Lower lobe of right lung (tissue), 2 donors: ENCODE data around the gene VAV2. TPM values are rescaled to one million over a fixed set of nuclear protein-coding genes. Genes with fewer than 3 reads are reported as not detected.

Experiments
- ATAC-seq, 2 donors: fragments of 200-7000 bp; cut with Tn5 transposase; one replicate each; pipeline ENCODE4 v1.9.1; 2020 to 2022; ENCODE audit warnings: mild to moderate bottlenecking in 2 of 2, moderate library complexity in 2 of 2
- DNase-seq: peaks from one replicate; pipeline ENCODE4 v3.0.0-alpha.2; 2020
- H3K27ac ChIP-seq: fragments of 200-600 bp; one replicate; pipeline ENCODE4 v1.8.0; 2022
- H3K27me3 ChIP-seq: fragments of 200-600 bp; one replicate; pipeline ENCODE4 v1.8.0; 2022; ENCODE audit warnings: low read depth
- H3K36me3 ChIP-seq: fragments of 200-600 bp; one replicate; pipeline ENCODE4 v1.8.0; 2022; ENCODE audit warnings: mild to moderate bottlenecking
- H3K4me1 ChIP-seq: fragments of 200-600 bp; one replicate; pipeline ENCODE4 v1.8.0; 2022
- H3K4me3 ChIP-seq: fragments of 200-600 bp; one replicate; pipeline ENCODE4 v1.8.0; 2022; ENCODE audit warnings: mild to moderate bottlenecking
- H3K9me3 ChIP-seq: fragments of 200-600 bp; one replicate; pipeline ENCODE4 v1.8.0; 2022
- intact Hi-C: fragments of 100-400 bp; cut with DNase I; formaldehyde crosslinking; loops from one replicate; pipeline ENCODE4 v1.11.0; 2022
- total RNA-seq: library from RNA; stranded (reverse); fragmentation: NEBNext Ultra II Directional; extraction: Animal tissue kit (Norgen Biotek cat#: 25700); gene quantifications from one replicate; pipeline ENCODE4 v1.2.1, GENCODE V29; 2021
- TF ChIP-seq, protein P1 (sequence below): fragments of 200-600 bp; IDR thresholded peaks from one replicate; pipeline ENCODE4 v1.8.0; 2022; ENCODE audit warnings: antibody characterized with exemption, mild to moderate bottlenecking
- donor health status: DM: no; HTN: yes; CAD: no; lungs with severe emphysema.

The VAV2 gene
- total RNA-seq, 1 donor from 2014 or later: 26.9 TPM

DNA sequence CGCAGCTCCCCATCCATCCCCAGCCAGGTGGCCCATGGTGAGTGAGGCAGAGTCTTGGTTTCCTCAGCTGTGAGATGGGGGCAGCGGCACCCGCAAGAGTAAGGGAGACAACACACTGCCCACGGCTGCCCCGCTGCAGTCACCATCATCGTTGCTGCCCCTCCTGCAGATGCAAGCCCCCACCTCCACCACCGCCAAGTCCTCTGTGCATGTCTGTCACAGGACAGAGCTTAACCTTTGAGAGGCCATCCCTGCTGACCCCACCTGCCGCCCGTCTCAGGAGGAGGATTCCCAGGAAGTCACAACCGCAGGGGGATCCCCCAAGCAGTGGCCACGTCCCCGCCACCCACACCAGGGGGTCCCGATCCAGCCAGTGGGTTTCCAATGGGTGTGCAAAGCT is 113.7 kb downstream of the VAV2 start:
- Histone ChIP-seq H3K27ac (no peak overlapping the region), H3K4me1 (peaks cover 18% of the 10 kb centered on the region), H3K27me3 (no peaks in the 10 kb centered on the region), H3K36me3 (no peaks in the 10 kb centered on the region), H3K4me3 (no peak overlapping the region), H3K9me3 (no peaks in the 10 kb centered on the region)
- intact Hi-C loops: no loop called here
- no peak for DNase-seq
- TF ChIP-seq, protein P1, sequence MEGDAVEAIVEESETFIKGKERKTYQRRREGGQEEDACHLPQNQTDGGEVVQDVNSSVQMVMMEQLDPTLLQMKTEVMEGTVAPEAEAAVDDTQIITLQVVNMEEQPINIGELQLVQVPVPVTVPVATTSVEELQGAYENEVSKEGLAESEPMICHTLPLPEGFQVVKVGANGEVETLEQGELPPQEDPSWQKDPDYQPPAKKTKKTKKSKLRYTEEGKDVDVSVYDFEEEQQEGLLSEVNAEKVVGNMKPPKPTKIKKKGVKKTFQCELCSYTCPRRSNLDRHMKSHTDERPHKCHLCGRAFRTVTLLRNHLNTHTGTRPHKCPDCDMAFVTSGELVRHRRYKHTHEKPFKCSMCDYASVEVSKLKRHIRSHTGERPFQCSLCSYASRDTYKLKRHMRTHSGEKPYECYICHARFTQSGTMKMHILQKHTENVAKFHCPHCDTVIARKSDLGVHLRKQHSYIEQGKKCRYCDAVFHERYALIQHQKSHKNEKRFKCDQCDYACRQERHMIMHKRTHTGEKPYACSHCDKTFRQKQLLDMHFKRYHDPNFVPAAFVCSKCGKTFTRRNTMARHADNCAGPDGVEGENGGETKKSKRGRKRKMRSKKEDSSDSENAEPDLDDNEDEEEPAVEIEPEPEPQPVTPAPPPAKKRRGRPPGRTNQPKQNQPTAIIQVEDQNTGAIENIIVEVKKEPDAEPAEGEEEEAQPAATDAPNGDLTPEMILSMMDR: no peak
- no peak for ATAC-seq

DNA sequence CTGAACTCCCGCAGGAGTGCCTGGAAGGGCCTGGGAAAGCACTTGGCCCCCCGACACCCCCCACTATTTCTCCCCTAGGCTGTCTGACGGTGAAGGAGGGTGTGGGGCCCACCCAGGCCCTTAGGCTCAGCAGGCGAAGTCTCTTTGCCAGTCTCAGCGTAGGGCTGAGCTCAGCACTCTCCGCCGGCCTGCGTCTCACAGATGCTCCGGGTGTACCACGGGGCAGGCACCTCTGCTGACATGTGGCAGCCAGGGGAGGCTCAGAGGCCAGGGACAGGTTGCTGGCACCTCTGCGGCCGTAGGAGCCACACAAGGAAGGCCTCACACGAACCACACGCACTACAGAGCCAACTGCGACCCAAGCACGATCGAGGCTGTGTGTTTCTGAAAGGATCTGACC is 114.2 kb downstream of the VAV2 start:
- intact Hi-C loops: no loop called here
- no peak for DNase-seq
- no peak overlapping the region for H3K27ac ChIP-seq
- no peak overlapping the region for H3K4me3 ChIP-seq
- TF ChIP-seq, protein P1: no peak
- no peaks in the 10 kb centered on the region for H3K27me3 ChIP-seq
- no peaks in the 10 kb centered on the region for H3K9me3 ChIP-seq
- no peak for ATAC-seq
- no peaks in the 10 kb centered on the region for H3K36me3 ChIP-seq
- H3K4me1 ChIP-seq: peaks cover 23% of the 10 kb centered on the region

DNA sequence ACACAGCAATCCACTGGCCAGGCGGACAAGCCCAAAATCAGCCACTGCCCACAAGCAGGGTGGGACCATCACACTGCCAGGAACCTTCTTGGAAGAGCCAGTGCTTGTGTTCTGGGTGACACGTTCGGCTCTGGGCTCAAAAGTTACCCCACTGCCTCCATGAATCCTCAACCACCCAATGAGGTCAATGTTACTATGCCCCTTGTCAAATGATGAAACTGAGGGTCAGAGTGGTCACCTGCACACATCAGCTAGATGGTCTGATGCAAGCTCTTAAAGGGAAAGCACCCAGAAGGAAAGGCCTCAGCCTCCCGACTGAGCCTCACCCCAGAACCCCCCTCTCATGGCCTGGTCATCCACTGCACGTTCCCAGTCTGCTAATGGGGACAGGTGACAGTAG is 114.8 kb downstream of the VAV2 start:
- Histone ChIP-seq H3K4me3 (no peak overlapping the region), H3K4me1 (peaks cover 21% of the 10 kb centered on the region), H3K9me3 (no peaks in the 10 kb centered on the region), H3K36me3 (no peaks in the 10 kb centered on the region), H3K27me3 (no peaks in the 10 kb centered on the region), H3K27ac (no peak overlapping the region)
- no peak for ATAC-seq
- no peak for DNase-seq
- TF ChIP-seq, protein P1: no peak
- intact Hi-C loops: no loop called here

DNA sequence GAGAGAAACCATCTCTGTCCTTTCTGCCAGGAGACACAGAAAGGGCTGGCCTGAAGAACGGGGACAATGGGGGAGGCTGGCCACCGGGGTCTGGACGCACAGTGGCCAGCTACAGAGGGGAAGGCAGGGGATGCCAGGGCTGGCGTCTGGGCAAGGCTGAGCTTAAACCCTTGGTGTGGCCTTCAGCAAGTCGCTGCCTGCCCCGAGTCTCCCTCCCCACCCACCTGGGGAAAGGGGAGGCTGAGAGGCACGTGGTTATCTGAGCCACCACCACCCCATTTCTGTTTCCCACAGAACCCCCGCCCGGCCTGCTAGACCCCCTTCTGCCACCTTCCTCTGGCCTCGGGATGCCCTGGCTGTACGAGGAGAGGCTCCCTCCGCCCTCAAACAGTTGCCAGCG is 115.3 kb downstream of the VAV2 start:
- Histone ChIP-seq H3K36me3 (no peaks in the 10 kb centered on the region), H3K4me1 (peaks cover 16% of the 10 kb centered on the region), H3K4me3 (no peak overlapping the region), H3K27ac (no peak overlapping the region), H3K9me3 (no peaks in the 10 kb centered on the region), H3K27me3 (no peaks in the 10 kb centered on the region)
- DNase-seq: no peak
- TF ChIP-seq, protein P1: no peak
- intact Hi-C loops: no loop called here
- ATAC-seq: no peak

DNA sequence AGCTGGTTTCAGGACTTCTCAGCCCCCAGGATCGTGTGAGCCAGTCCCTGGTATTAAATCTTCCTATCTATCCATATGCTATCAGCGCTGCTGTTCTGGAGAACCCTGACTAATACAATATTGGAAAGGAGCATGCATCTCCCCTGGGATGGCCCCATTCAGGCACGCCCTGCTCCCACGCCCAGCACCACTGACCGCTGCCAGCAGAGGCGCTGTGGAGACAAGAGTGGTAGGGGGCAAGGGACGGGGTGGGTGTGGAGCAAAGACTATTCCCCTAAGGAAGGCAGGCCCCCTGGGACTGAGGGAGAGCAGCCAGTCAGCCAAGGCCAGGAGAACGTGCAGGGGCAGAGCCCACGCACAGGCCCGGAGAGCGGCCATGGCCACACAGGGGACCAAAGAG is 116.0 kb downstream of the VAV2 start:
- DNase-seq (no peak), ATAC-seq (no peak)
- intact Hi-C loops: no loop called here

More for the DNA sequence above, 116.0 kb downstream of the VAV2 start:
- no peak overlapping the region for H3K4me3 ChIP-seq
- no peaks in the 10 kb centered on the region for H3K36me3 ChIP-seq
- H3K4me1 ChIP-seq: peaks cover 11% of the 10 kb centered on the region
- H3K27me3 ChIP-seq: no peaks in the 10 kb centered on the region
- H3K27ac ChIP-seq: no peak overlapping the region
- TF ChIP-seq, protein P1: no peak
- H3K9me3 ChIP-seq: no peaks in the 10 kb centered on the region
